Karpas-422 (cell line): ENCODE measurements around the gene COL17A1. TPM values are rescaled to one million over a fixed set of nuclear protein-coding genes. Genes with fewer than 3 reads are reported as not detected.

Source experiments
- DNase-seq: peaks from one replicate; pipeline ENCODE4 v3.0.0-alpha.2; 2015
- H2AFZ ChIP-seq: fragments of 200-600 bp; sonication (generic); 2 replicates; pipeline ENCODE4 v1.6.1; 2014; ENCODE audit warnings: antibody characterized with exemption, low read length, mixed read lengths
- H3K27ac ChIP-seq: fragments of 200-600 bp; sonication (generic); 2 replicates; pipeline ENCODE4 v1.5.1; 2014; ENCODE audit warnings: mild to moderate bottlenecking, low read length, moderate library complexity
- H3K27me3 ChIP-seq: fragments of 200-600 bp; sonication (generic); 2 replicates; pipeline ENCODE4 v1.6.1; 2014; ENCODE audit warnings: low read length, mixed read lengths
- H3K36me3 ChIP-seq: fragments of 200-600 bp; sonication (generic); 2 replicates; pipeline ENCODE4 v1.6.1; 2014; ENCODE audit warnings: low read length, mixed read lengths; ENCODE audit not compliant: insufficient read depth
- H3K4me1 ChIP-seq: fragments of 200-600 bp; sonication (generic); 2 replicates; pipeline ENCODE4 v1.6.1; 2014; ENCODE audit warnings: mild to moderate bottlenecking, low read length, mixed read lengths
- H3K4me2 ChIP-seq: fragments of 200-600 bp; sonication (generic); 2 replicates; pipeline ENCODE4 v1.6.1; 2014; ENCODE audit warnings: low read length, low read depth, mild to moderate bottlenecking; ENCODE audit not compliant: poor library complexity, severe bottlenecking
- H3K4me3 ChIP-seq: fragments of 200-600 bp; sonication (generic); 2 replicates; pipeline ENCODE4 v1.5.1; 2014; ENCODE audit warnings: mild to moderate bottlenecking, antibody characterized with exemption, low read length, mixed read lengths
- H3K79me2 ChIP-seq: fragments of 200-600 bp; sonication (generic); 2 replicates; pipeline ENCODE4 v1.6.1; 2014; ENCODE audit warnings: mild to moderate bottlenecking, low read length, mixed read lengths
- H3K9ac ChIP-seq: fragments of 200-600 bp; sonication (generic); 2 replicates; pipeline ENCODE4 v1.6.0; 2014; ENCODE audit warnings: low read length
- H3K9me2 ChIP-seq: fragments of 200-600 bp; sonication (generic), shearing (Covaris generic); replicated peaks from 2 replicates; pipeline ENCODE4 v1.6.0; 2014; ENCODE audit warnings: mild to moderate bottlenecking, low read length, moderate library complexity; ENCODE audit not compliant: insufficient read depth
- H3K9me3 ChIP-seq: fragments of 300-700, 200-600 bp; sonication (generic); 2 replicates; pipeline ENCODE4 v1.6.1; 2014; ENCODE audit warnings: low read length, mixed read lengths
- H4K20me1 ChIP-seq: fragments of 200-600 bp; sonication (generic); 2 replicates; pipeline ENCODE4 v1.6.1; 2014; ENCODE audit warnings: mild to moderate bottlenecking, antibody characterized with exemption, low read length, low read depth; ENCODE audit not compliant: insufficient read depth
- total RNA-seq: library from RNA; depleted of rRNA; stranded (reverse); fragments of >200 nt; shearing (Covaris generic); gene quantifications from 2 replicates; pipeline ENCODE4 v1.2.3, GENCODE V29; 2014; ENCODE audit warnings: low replicate concordance

COL17A1 gene
- total RNA-seq, 1 experiment from 2014 or later, result not detected

- Histone ChIP-seq H3K4me2 (no peak overlapping the region), H3K9me2 (no peaks in the 10 kb centered on the region), H3K27me3 (no peaks in the 10 kb centered on the region), H3K27ac (no peak overlapping the region), H2AFZ (no peak overlapping the region), H3K9ac (no peak overlapping the region), H3K79me2 (no peaks in the 10 kb centered on the region), H3K9me3 (no peaks in the 10 kb centered on the region), H4K20me1 (no peaks in the 10 kb centered on the region), H3K4me1 (peaks cover 9% of the 10 kb centered on the region), H3K36me3 (no peaks in the 10 kb centered on the region), H3K4me3 (no peak overlapping the region)
- DNase-seq, result no peak
Observed at GRCh38 chr10:104057717-104058116, 28.0 kb downstream of the COL17A1 start.

GRCh38 chr10:104056619-104057273 lies 28.9 kb downstream of the COL17A1 start:
- Histone ChIP-seq H3K9ac (no peak overlapping the region), H4K20me1 (no peaks in the 10 kb centered on the region), H3K27me3 (no peaks in the 10 kb centered on the region), H3K79me2 (no peaks in the 10 kb centered on the region), H3K4me2 (no peak overlapping the region), H2AFZ (no peak overlapping the region), H3K4me3 (no peak overlapping the region), H3K9me3 (no peaks in the 10 kb centered on the region), H3K27ac (no peak overlapping the region), H3K4me1 (peaks cover 9% of the 10 kb centered on the region), H3K9me2 (no peaks in the 10 kb centered on the region), H3K36me3 (no peaks in the 10 kb centered on the region)
- no peak for DNase-seq

- DNase-seq, result no peak
- Histone ChIP-seq H3K4me3 (no peak overlapping the region), H3K79me2 (no peaks in the 10 kb centered on the region), H3K4me1 (peaks cover 6% of the 10 kb centered on the region), H3K9me3 (no peaks in the 10 kb centered on the region), H3K9me2 (no peaks in the 10 kb centered on the region), H2AFZ (no peak overlapping the region), H3K36me3 (no peaks in the 10 kb centered on the region), H3K9ac (no peak overlapping the region), H3K4me2 (no peak overlapping the region), H4K20me1 (no peaks in the 10 kb centered on the region), H3K27ac (no peak overlapping the region), H3K27me3 (no peaks in the 10 kb centered on the region)
Observed at GRCh38 chr10:104054430-104054829, 31.2 kb downstream of the COL17A1 start.

- no peak overlapping the region for H3K27ac ChIP-seq
- DNase-seq, result no peak
- no peaks in the 10 kb centered on the region for H3K9me3 ChIP-seq
- no peaks in the 10 kb centered on the region for H4K20me1 ChIP-seq
- H3K4me3 ChIP-seq, result no peak overlapping the region
- no peaks in the 10 kb centered on the region for H3K79me2 ChIP-seq
- H3K36me3 ChIP-seq, result no peaks in the 10 kb centered on the region
- no peaks in the 10 kb centered on the region for H3K9me2 ChIP-seq
- H2AFZ ChIP-seq, result no peak overlapping the region
- H3K4me1 ChIP-seq, result no peaks in the 10 kb centered on the region
- H3K27me3 ChIP-seq, result no peaks in the 10 kb centered on the region
- no peak overlapping the region for H3K9ac ChIP-seq
- no peak overlapping the region for H3K4me2 ChIP-seq
Observed at GRCh38 chr10:104053201-104053600, 32.5 kb downstream of the COL17A1 start.

- no peak overlapping the region for H3K4me2 ChIP-seq
- DNase-seq, result no peak
Observed at GRCh38 chr10:104052431-104052830, 33.2 kb downstream of the COL17A1 start.

GRCh38 chr10:104049504-104050250 lies 36.0 kb downstream of the COL17A1 start:
- H4K20me1 ChIP-seq, result no peaks in the 10 kb centered on the region
- H2AFZ ChIP-seq, result no peak overlapping the region
- no peaks in the 10 kb centered on the region for H3K9me2 ChIP-seq
- no peaks in the 10 kb centered on the region for H3K27me3 ChIP-seq
- H3K4me3 ChIP-seq, result no peak overlapping the region
- H3K4me2 ChIP-seq, result no peak overlapping the region
- H3K4me1 ChIP-seq, result no peaks in the 10 kb centered on the region
- H3K36me3 ChIP-seq, result no peaks in the 10 kb centered on the region
- no peaks in the 10 kb centered on the region for H3K9me3 ChIP-seq
- no peaks in the 10 kb centered on the region for H3K79me2 ChIP-seq
- no peak overlapping the region for H3K27ac ChIP-seq
- no peak overlapping the region for H3K9ac ChIP-seq
- DNase-seq, result no peak

More at GRCh38 chr10:104052431-104052830, 33.2 kb downstream of the COL17A1 start:
- Histone ChIP-seq H3K9ac (no peak overlapping the region), H3K36me3 (no peaks in the 10 kb centered on the region), H3K79me2 (no peaks in the 10 kb centered on the region), H3K27me3 (no peaks in the 10 kb centered on the region), H3K9me2 (no peaks in the 10 kb centered on the region), H4K20me1 (no peaks in the 10 kb centered on the region), H3K9me3 (no peaks in the 10 kb centered on the region), H3K4me3 (no peak overlapping the region), H3K4me1 (no peaks in the 10 kb centered on the region), H2AFZ (no peak overlapping the region), H3K27ac (no peak overlapping the region)

- Histone ChIP-seq H3K9me2 (no peaks in the 10 kb centered on the region), H3K4me1 (no peaks in the 10 kb centered on the region), H3K27ac (no peak overlapping the region), H3K9ac (no peak overlapping the region), H3K4me2 (no peak overlapping the region), H3K79me2 (no peaks in the 10 kb centered on the region), H3K27me3 (no peaks in the 10 kb centered on the region), H3K9me3 (no peaks in the 10 kb centered on the region), H3K4me3 (no peak overlapping the region), H3K36me3 (no peaks in the 10 kb centered on the region), H2AFZ (no peak overlapping the region), H4K20me1 (no peaks in the 10 kb centered on the region)
- no peak for DNase-seq
Observed at GRCh38 chr10:104046651-104047050, 39.0 kb downstream of the COL17A1 start.

GRCh38 chr10:104045151-104046089 lies 40.3 kb downstream of the COL17A1 start:
- peak; percentile 57 for DNase-seq
- Histone ChIP-seq H3K9me2 (no peaks in the 10 kb centered on the region), H3K9me3 (no peaks in the 10 kb centered on the region), H3K79me2 (no peaks in the 10 kb centered on the region), H3K9ac (no peak overlapping the region), H4K20me1 (no peaks in the 10 kb centered on the region), H3K4me2 (no peak overlapping the region), H2AFZ (no peak overlapping the region), H3K36me3 (no peaks in the 10 kb centered on the region), H3K4me3 (no peak overlapping the region), H3K27ac (no peak overlapping the region), H3K4me1 (no peaks in the 10 kb centered on the region), H3K27me3 (no peaks in the 10 kb centered on the region)
